ENCODE data around the gene CATSPER3. TPM values are rescaled to one million over a fixed set of nuclear protein-coding genes. Genes with fewer than 3 reads are reported as not detected.

The CATSPER3 gene
- polyA plus RNA-seq, 1 donor (not counting 4 experiments of a cell fraction or from before 2014, with no cell fraction given), result 0.31 TPM

GRCh38 chr5:135051399-135051798 lies 83.7 kb downstream of the CATSPER3 start:
- Histone ChIP-seq H3K27ac (ENCODE audit: control insufficient read depth, insufficient read depth, low read length) (no peak overlapping the region), H3K4me2 (ENCODE audit: control insufficient read depth, extremely low read depth, insufficient read depth, low read depth, low read length) (no peak overlapping the region), H3K9me1 (ENCODE audit: control insufficient read depth, extremely low read depth, insufficient read depth, low read length) (no peaks in the 10 kb centered on the region), H3K9ac (ENCODE audit: control insufficient read depth, extremely low read depth, insufficient read depth, low read length) (no peak overlapping the region), H3K27me3 (ENCODE audit: control insufficient read depth, extremely low read depth, insufficient read depth, low read length) (peaks cover 84% of the 10 kb centered on the region), H3K9me3 (ENCODE audit: control insufficient read depth, low read depth, low read length) (no peaks in the 10 kb centered on the region), H4K20me1 (ENCODE audit: control insufficient read depth, extremely low read depth, insufficient read depth, low read length) (no peaks in the 10 kb centered on the region), H3K36me3 (ENCODE audit: control insufficient read depth in 2 of 2, extremely low read depth in 1 of 2, insufficient read depth in 2 of 2, low read length in 2 of 2) (no peaks in the 10 kb centered on the region), H3K79me2 (ENCODE audit: control insufficient read depth, insufficient read depth, low read length) (no peaks in the 10 kb centered on the region), H3K4me3 (ENCODE audit: control insufficient read depth in 2 of 3, extremely low read depth in 1 of 3, insufficient read depth in 2 of 3, low read depth in 1 of 3, low read length in 3 of 3) (no peak overlapping the region), H2AFZ (ENCODE audit: control insufficient read depth, low read length) (no peak overlapping the region), H3K4me1 (ENCODE audit: control insufficient read depth, extremely low read depth, insufficient read depth, low read length) (no peaks in the 10 kb centered on the region)
- FAIRE-seq (no peak), DNase-seq (ENCODE audit: low read depth, low spot score) (no peak)
- TF ChIP-seq EZH2 (IDR thresholded peaks at IDR 0.05; ENCODE audit: low read length), result no peak
- TF ChIP-seq CTCF (optimal IDR thresholded peaks at IDR 0.05 in 1 of 3, IDR thresholded peaks at IDR 0.05 in 1 of 3, conservative IDR thresholded peaks at IDR 0.05 in 1 of 3; ENCODE audit: extremely low read depth in 1 of 3, insufficient read depth in 2 of 3, low read length in 3 of 3), result no peak
- dilution Hi-C loops (cut with MboI; ENCODE audit: extremely low pct_ligation_motif_present, low sequenced_read_pairs), result no loop called here

- Histone ChIP-seq H3K36me3 (ENCODE audit: control insufficient read depth in 2 of 2, extremely low read depth in 1 of 2, insufficient read depth in 2 of 2, low read length in 2 of 2) (no peaks in the 10 kb centered on the region), H3K9me3 (ENCODE audit: control insufficient read depth, low read depth, low read length) (no peaks in the 10 kb centered on the region), H3K4me3 (ENCODE audit: control insufficient read depth in 2 of 3, extremely low read depth in 1 of 3, insufficient read depth in 2 of 3, low read depth in 1 of 3, low read length in 3 of 3) (no peak overlapping the region), H3K9ac (ENCODE audit: control insufficient read depth, extremely low read depth, insufficient read depth, low read length) (no peak overlapping the region), H3K79me2 (ENCODE audit: control insufficient read depth, insufficient read depth, low read length) (no peaks in the 10 kb centered on the region), H2AFZ (ENCODE audit: control insufficient read depth, low read length) (no peak overlapping the region), H4K20me1 (ENCODE audit: control insufficient read depth, extremely low read depth, insufficient read depth, low read length) (no peaks in the 10 kb centered on the region), H3K27ac (ENCODE audit: control insufficient read depth, insufficient read depth, low read length) (no peak overlapping the region), H3K27me3 (ENCODE audit: control insufficient read depth, extremely low read depth, insufficient read depth, low read length) (peaks cover 85% of the 10 kb centered on the region), H3K4me2 (ENCODE audit: control insufficient read depth, extremely low read depth, insufficient read depth, low read depth, low read length) (no peak overlapping the region), H3K9me1 (ENCODE audit: control insufficient read depth, extremely low read depth, insufficient read depth, low read length) (no peaks in the 10 kb centered on the region), H3K4me1 (ENCODE audit: control insufficient read depth, extremely low read depth, insufficient read depth, low read length) (no peaks in the 10 kb centered on the region)
- FAIRE-seq, result no peak
- TF ChIP-seq EZH2 (IDR thresholded peaks at IDR 0.05; ENCODE audit: low read length) (no peak), CTCF (optimal IDR thresholded peaks at IDR 0.05 in 1 of 3, IDR thresholded peaks at IDR 0.05 in 1 of 3, conservative IDR thresholded peaks at IDR 0.05 in 1 of 3; ENCODE audit: extremely low read depth in 1 of 3, insufficient read depth in 2 of 3, low read length in 3 of 3) (no peak)
- no peak for DNase-seq (ENCODE audit: low read depth, low spot score)
- dilution Hi-C loops (cut with MboI; ENCODE audit: extremely low pct_ligation_motif_present, low sequenced_read_pairs), result no loop called here
These were observed 84.2 kb downstream of the CATSPER3 start for GRCh38 chr5:135051872-135052271.
